Osteocyte (in vitro differentiated cells): ENCODE results near the gene C10orf143. TPM values are rescaled to one million over a fixed set of nuclear protein-coding genes. Genes with fewer than 3 reads are reported as not detected.

Experiments used
- DNase-seq: peaks from one replicate; pipeline ENCODE4 v3.0.0; 2021; ENCODE audit warnings: mixed read lengths; ENCODE audit not compliant: unreplicated experiment; ENCODE audit errors: extremely low spot score
- H3K27ac Mint-ChIP-seq: one replicate; pipeline ENCODE4 v1.8.0; 2021; ENCODE audit warnings: mild to moderate bottlenecking, mixed read lengths; ENCODE audit not compliant: unreplicated experiment
- H3K27me3 Mint-ChIP-seq: one replicate; pipeline ENCODE4 v1.8.0; 2021; ENCODE audit warnings: mixed read lengths; ENCODE audit not compliant: unreplicated experiment
- H3K36me3 Mint-ChIP-seq: one replicate; pipeline ENCODE4 v1.8.0; 2021; ENCODE audit warnings: mixed read lengths; ENCODE audit not compliant: unreplicated experiment
- H3K4me1 Mint-ChIP-seq: one replicate; pipeline ENCODE4 v1.8.0; 2021; ENCODE audit warnings: mixed read lengths; ENCODE audit not compliant: unreplicated experiment
- H3K4me3 Mint-ChIP-seq: one replicate; pipeline ENCODE4 v1.8.0; 2021; ENCODE audit warnings: mild to moderate bottlenecking, moderate library complexity, mixed read lengths; ENCODE audit not compliant: unreplicated experiment
- H3K9me3 Mint-ChIP-seq: one replicate; pipeline ENCODE4 v1.8.0; 2021; ENCODE audit warnings: mixed read lengths; ENCODE audit not compliant: unreplicated experiment
- total RNA-seq: library from RNA; stranded (reverse); gene quantifications from 2 replicates; pipeline ENCODE4 v1.2.1, GENCODE V29; 2021
- TF ChIP-seq, protein P1 (sequence below): fragments of 200-600 bp; sonication (generic); IDR thresholded peaks from 2 replicates; pipeline ENCODE4 v1.5.0; 2021; ENCODE audit warnings: antibody characterized with exemption, mild to moderate bottlenecking, moderate library complexity

The C10orf143 gene
- total RNA-seq, 1 donor from 2014 or later = 4.1 TPM

DNA sequence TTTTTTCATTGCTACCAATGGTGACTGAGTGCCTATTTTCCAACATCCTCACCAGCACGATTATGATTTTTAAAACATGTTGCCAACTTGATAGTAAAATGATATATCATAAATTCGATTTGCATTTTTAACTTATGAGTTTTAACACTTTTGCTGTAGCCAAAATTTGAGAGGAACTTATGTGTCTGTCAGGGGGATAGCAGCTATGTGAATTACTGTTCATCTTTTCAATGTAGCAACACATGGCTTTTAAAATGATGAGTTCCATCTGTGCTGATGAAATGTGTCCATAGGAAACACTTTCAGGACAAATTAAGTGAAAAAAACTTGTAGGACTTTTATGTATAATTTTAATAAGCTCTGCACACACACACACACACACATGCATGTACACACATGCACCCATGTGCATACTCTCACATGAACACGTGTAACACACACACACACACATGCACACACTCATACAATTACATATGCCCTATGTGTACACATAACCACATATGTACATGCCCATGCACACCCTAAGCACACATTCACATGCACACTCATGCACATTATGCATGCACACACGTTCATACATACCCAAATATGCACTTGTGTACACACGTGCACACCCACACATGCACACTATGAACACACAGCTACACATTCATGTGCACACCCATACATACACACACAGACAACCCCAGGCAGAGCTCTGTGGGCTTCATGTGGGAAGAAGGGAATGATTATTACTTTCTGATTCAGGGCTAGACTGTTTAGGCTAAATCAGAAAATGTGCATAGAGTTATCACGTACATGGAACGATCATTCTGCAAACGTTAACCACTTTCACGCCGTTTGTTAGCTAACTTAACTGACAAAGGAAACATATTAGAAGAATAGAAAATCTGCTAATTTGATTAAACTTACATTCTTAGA, 68.9 kb downstream of the C10orf143 start:
- Mint-ChIP-seq H3K9me3 (no peaks in the 10 kb centered on the region), H3K27me3 (no peaks in the 10 kb centered on the region), H3K27ac (no peak overlapping the region), H3K4me3 (no peak overlapping the region), H3K4me1 (no peaks in the 10 kb centered on the region), H3K36me3 (no peaks in the 10 kb centered on the region)
- DNase-seq = no peak
- TF ChIP-seq, protein P1, sequence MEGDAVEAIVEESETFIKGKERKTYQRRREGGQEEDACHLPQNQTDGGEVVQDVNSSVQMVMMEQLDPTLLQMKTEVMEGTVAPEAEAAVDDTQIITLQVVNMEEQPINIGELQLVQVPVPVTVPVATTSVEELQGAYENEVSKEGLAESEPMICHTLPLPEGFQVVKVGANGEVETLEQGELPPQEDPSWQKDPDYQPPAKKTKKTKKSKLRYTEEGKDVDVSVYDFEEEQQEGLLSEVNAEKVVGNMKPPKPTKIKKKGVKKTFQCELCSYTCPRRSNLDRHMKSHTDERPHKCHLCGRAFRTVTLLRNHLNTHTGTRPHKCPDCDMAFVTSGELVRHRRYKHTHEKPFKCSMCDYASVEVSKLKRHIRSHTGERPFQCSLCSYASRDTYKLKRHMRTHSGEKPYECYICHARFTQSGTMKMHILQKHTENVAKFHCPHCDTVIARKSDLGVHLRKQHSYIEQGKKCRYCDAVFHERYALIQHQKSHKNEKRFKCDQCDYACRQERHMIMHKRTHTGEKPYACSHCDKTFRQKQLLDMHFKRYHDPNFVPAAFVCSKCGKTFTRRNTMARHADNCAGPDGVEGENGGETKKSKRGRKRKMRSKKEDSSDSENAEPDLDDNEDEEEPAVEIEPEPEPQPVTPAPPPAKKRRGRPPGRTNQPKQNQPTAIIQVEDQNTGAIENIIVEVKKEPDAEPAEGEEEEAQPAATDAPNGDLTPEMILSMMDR = no peak

DNA sequence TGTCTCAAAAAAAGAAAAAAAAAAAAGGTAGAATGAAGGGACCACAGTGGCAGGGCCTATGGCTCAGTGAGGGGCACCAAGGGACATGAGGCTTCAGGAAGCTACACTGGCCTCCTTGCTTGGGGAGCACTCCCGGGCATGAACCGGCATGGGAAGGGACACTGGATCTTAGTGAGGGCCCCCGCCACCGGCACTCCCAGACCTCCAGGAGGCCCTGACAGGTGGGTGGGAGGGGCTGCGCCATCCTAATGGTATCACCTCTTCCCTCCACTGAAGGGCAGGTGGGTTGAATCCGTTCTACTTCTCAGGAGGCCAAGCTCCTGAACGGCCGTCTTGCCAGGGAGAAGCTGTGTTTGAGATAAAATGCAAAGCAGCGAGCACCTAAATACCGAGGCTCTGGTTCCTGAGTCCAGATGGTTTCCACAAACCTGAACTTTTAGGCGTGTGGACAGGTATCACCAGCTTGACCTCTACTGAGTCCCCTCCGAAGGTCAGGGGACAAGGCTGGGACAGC, 69.8 kb downstream of the C10orf143 start:
- Mint-ChIP-seq H3K9me3 (no peaks in the 10 kb centered on the region), H3K27ac (no peak overlapping the region), H3K27me3 (no peaks in the 10 kb centered on the region), H3K4me3 (no peak overlapping the region), H3K4me1 (no peaks in the 10 kb centered on the region), H3K36me3 (no peaks in the 10 kb centered on the region)
- TF ChIP-seq, protein P1 = no peak
- DNase-seq = no peak

DNA sequence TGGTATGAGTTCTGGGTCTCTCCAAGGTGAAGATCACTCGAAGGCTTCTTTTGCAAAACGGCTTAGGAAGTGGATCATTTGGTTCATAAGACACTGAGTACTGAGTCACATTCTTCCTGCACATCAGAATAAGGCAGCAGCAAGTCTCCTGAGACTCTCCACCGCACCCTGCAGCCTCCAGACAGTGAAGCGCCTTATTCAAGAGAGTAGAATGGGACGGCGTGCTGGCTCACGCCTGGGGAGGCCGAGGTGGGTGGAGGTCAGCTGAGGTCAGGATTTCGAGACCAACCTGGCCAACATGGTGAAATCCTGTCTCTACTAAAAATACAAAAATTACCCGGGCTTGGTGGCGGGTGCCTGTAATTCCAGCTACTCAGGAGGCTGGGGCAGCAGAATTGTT, 70.3 kb downstream of the C10orf143 start:
- H3K9me3 Mint-ChIP-seq = no peaks in the 10 kb centered on the region
- no peaks in the 10 kb centered on the region for H3K4me1 Mint-ChIP-seq
- no peaks in the 10 kb centered on the region for H3K36me3 Mint-ChIP-seq
- no peak overlapping the region for H3K27ac Mint-ChIP-seq
- H3K4me3 Mint-ChIP-seq = no peak overlapping the region
- DNase-seq = no peak
- TF ChIP-seq, protein P1 = no peak
- H3K27me3 Mint-ChIP-seq = no peaks in the 10 kb centered on the region

DNA sequence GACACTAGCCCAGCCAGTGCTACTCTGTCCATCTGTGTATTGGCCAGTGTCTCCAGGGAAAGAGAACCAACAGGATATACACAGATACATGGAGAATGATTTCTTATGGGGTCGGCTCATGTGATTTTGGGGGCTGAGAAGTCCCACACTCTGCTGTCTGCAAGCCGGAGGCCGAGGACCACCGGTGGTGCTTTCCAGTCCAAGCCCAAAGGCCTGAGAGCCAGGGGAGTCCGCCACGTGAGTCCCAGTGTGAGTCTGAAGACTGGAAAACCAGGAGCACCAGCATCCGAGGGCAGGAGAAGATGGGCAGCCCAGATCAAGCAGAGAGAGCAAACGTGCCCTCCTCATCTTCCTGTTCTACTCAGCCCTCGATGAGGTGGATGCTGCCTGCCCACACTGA, 71.5 kb downstream of the C10orf143 start:
- Mint-ChIP-seq H3K4me3 (no peak overlapping the region), H3K27me3 (no peaks in the 10 kb centered on the region)

More for the DNA sequence above, 71.5 kb downstream of the C10orf143 start:
- DNase-seq = no peak
- Mint-ChIP-seq H3K36me3 (no peaks in the 10 kb centered on the region), H3K27ac (no peak overlapping the region), H3K4me1 (no peaks in the 10 kb centered on the region), H3K9me3 (peaks cover 5% of the 10 kb centered on the region)
- TF ChIP-seq, protein P1 = no peak
